ENCODE data around the gene WDR88. TPM values are rescaled to one million over a fixed set of nuclear protein-coding genes. Genes with fewer than 3 reads are reported as not detected.

Gene WDR88
- total and polyA plus RNA-seq, 4 donors: 0.08 TPM; not detected in 2

DNA sequence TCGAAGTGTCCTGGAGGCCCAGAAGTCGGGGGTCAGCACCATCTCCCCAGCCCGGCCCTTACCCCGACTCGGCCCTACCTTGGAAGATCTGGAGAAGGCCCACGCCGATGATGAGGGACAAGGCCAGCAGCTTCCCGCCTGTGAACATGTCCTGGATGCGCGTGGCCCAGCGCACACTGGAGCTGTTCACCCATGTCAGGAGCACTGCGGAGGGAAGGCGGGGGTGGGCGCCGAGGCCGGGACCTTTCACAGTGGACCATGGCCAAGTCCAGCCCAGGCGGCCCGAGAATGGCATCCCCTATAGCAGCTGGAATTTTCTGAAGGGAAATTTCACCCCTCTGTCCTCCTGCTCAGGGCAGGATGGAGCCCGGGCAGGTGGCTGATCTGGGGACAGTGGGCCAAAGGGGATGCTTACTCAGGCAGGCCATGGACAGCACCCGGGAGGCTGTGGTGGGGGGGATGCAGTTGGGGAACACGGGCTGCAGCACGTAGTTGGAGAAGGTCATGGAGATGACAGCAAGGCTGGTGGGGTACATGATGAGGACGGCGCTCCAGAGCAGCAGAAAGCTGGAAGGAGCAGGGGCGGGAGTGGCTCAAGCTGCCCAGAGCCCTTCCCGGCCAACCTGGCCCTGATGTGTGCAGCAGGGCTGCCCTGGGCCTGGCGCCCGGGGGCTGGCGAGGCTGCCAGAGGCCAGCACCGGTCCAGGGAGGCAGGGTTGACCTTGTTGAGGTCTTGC lies 80.7 kb downstream of the WDR88 start:
- H3K4me1 ChIP-seq (ENCODE audit: control insufficient read depth in 4 of 4, insufficient read depth in 4 of 4, low read length in 3 of 4): peaks cover 2 to 34% (median 27%) of the 10 kb centered on the region in 4 donors
- H3K27me3 ChIP-seq (ENCODE audit: control insufficient read depth in 4 of 4, insufficient read depth in 4 of 4, low read length in 3 of 4): no peaks in the 10 kb centered on the region
- no peaks in the 10 kb centered on the region for H3K9me3 ChIP-seq (ENCODE audit: control insufficient read depth in 4 of 4, low read length in 3 of 4)
- no peak overlapping the region for H3K4me3 ChIP-seq (ENCODE audit: low read depth in 1 of 3, low read length in 3 of 3)
- H3K9ac ChIP-seq (ENCODE audit: low read depth in 1 of 2, low read length in 2 of 2): no peak overlapping the region
- DNase-seq (ENCODE audit: low spot score): no peak
- no peak overlapping the region for H3K27ac ChIP-seq (ENCODE audit: low read depth in 1 of 2, low read length in 2 of 2)
- TF ChIP-seq GABPA (IDR thresholded peaks at IDR 0.05 in 1 of 2, conservative IDR thresholded peaks at IDR 0.05 in 1 of 2) (no peak), EGR1 (IDR thresholded peaks at IDR 0.05; ENCODE audit: low read depth in 2 of 2) (no peak), RXRA (IDR thresholded peaks at IDR 0.05) (peak in 1 of 2 donors; percentile 31), HNF4G (IDR thresholded peaks at IDR 0.05) (no peak), FOXA2 (IDR thresholded peaks at IDR 0.05) (no peak), HNF4A (conservative IDR thresholded peaks at IDR 0.05) (peak in 1 of 2 donors; percentile 30)
- TF ChIP-seq, protein P1, sequence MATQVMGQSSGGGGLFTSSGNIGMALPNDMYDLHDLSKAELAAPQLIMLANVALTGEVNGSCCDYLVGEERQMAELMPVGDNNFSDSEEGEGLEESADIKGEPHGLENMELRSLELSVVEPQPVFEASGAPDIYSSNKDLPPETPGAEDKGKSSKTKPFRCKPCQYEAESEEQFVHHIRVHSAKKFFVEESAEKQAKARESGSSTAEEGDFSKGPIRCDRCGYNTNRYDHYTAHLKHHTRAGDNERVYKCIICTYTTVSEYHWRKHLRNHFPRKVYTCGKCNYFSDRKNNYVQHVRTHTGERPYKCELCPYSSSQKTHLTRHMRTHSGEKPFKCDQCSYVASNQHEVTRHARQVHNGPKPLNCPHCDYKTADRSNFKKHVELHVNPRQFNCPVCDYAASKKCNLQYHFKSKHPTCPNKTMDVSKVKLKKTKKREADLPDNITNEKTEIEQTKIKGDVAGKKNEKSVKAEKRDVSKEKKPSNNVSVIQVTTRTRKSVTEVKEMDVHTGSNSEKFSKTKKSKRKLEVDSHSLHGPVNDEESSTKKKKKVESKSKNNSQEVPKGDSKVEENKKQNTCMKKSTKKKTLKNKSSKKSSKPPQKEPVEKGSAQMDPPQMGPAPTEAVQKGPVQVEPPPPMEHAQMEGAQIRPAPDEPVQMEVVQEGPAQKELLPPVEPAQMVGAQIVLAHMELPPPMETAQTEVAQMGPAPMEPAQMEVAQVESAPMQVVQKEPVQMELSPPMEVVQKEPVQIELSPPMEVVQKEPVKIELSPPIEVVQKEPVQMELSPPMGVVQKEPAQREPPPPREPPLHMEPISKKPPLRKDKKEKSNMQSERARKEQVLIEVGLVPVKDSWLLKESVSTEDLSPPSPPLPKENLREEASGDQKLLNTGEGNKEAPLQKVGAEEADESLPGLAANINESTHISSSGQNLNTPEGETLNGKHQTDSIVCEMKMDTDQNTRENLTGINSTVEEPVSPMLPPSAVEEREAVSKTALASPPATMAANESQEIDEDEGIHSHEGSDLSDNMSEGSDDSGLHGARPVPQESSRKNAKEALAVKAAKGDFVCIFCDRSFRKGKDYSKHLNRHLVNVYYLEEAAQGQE (IDR thresholded peaks at IDR 0.05): no peak
- 73% methylated on average over 30 of the region's 30 CpGs for WGBS
- H3K36me3 ChIP-seq (ENCODE audit: control insufficient read depth in 4 of 4, insufficient read depth in 3 of 4, low read depth in 1 of 4, low read length in 3 of 4): no peaks in the 10 kb centered on the region

DNA sequence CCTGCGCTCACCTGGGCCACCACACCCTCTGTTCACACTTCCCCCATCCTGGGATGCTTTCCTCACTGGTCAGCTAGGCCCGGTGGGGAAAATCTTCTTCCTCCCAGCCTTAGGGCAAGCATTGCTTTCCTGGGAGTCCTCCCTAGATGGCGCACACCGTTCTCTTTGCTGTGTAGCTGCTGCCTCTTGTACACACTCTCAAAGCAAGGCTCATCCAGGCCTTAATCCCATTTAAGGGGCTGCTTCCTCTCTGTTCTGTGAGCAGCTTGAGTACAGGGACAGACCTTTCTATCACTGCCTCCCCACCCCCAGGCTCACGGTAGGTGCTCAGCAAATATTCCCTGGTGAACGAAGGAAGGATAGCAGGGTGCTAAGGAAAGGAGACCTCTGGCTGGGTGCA lies 82.7 kb downstream of the WDR88 start:
- TF ChIP-seq TAF1 (conservative IDR thresholded peaks at IDR 0.05) (no peak), RAD21 (IDR thresholded peaks at IDR 0.05) (peak in 1 of 2 donors; percentile 39)
- H3K27me3 ChIP-seq (ENCODE audit: control insufficient read depth in 4 of 4, insufficient read depth in 4 of 4, low read length in 3 of 4): no peaks in the 10 kb centered on the region
- no peak overlapping the region for H3K9ac ChIP-seq (ENCODE audit: low read depth in 1 of 2, low read length in 2 of 2)
- no peaks in the 10 kb centered on the region for H3K36me3 ChIP-seq (ENCODE audit: control insufficient read depth in 4 of 4, insufficient read depth in 3 of 4, low read depth in 1 of 4, low read length in 3 of 4)
- H3K4me1 ChIP-seq (ENCODE audit: control insufficient read depth in 4 of 4, insufficient read depth in 4 of 4, low read length in 3 of 4): peaks cover 2 to 16% (median 11%) of the 10 kb centered on the region in 4 donors
- no peak overlapping the region for H3K4me3 ChIP-seq (ENCODE audit: low read depth in 1 of 3, low read length in 3 of 3)
- DNase-seq (ENCODE audit: low spot score): no peak
- no peak overlapping the region for H3K27ac ChIP-seq (ENCODE audit: low read depth in 1 of 2, low read length in 2 of 2)
- no peaks in the 10 kb centered on the region for H3K9me3 ChIP-seq (ENCODE audit: control insufficient read depth in 4 of 4, low read length in 3 of 4)
- WGBS: 68% methylated on average over 6 of the region's 6 CpGs

DNA sequence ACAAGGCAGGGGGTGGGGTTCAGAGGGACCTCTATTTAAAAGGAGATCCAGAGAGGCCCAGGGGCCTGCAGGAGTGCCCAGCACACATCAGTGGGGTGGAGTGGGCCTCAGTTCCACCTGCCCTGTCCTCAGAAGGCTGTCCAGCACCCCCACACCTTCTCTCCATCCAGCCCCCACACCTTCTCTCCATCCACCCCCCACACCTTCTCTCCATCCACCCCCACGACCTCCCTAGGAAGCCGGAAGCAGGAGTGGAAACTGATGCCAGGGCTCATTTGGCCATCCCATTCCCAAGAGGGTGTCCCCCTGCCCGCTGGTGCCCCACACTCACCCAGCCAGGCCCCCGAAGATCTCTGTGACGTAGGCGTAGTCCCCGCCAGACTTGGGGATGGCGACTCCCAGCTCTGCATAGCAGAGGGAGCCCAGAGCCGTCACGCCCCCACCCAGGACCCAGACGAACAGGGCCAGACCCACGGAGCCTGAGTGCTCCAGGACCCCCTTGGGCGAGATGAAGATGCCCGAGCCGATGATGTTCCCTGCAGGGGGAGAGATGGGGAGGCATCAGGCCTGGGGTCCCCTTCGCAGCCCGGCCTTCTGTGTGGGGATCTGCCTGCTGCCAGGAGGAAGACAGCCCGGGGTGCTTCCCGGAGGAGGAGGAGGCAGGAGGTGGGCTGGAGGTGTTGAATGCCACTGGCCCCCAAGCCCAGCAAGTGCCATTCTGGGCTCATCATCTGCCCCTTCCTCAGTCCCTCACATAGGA lies 83.7 kb downstream of the WDR88 start:
- H3K4me1 ChIP-seq (ENCODE audit: control insufficient read depth in 4 of 4, insufficient read depth in 4 of 4, low read length in 3 of 4): peaks cover 2 to 13% (median 8%) of the 10 kb centered on the region in 4 donors
- no peaks in the 10 kb centered on the region for H3K36me3 ChIP-seq (ENCODE audit: control insufficient read depth in 4 of 4, insufficient read depth in 3 of 4, low read depth in 1 of 4, low read length in 3 of 4)
- H3K27ac ChIP-seq (ENCODE audit: low read depth in 1 of 2, low read length in 2 of 2): no peak overlapping the region
- no peak overlapping the region for H3K4me3 ChIP-seq (ENCODE audit: low read depth in 1 of 3, low read length in 3 of 3)
- no peaks in the 10 kb centered on the region for H3K9me3 ChIP-seq (ENCODE audit: control insufficient read depth in 4 of 4, low read length in 3 of 4)
- no peak for TF ChIP-seq EGR1 (IDR thresholded peaks at IDR 0.05; ENCODE audit: low read depth in 2 of 2)
- TF ChIP-seq FOXA2 (IDR thresholded peaks at IDR 0.05): no peak
- no peak for TF ChIP-seq HNF4A (conservative IDR thresholded peaks at IDR 0.05)
- TF ChIP-seq, protein P1 (IDR thresholded peaks at IDR 0.05): no peak
- no peak for TF ChIP-seq FOXA1 (IDR thresholded peaks at IDR 0.05)
- DNase-seq (ENCODE audit: low spot score): no peak
- no peak overlapping the region for H3K9ac ChIP-seq (ENCODE audit: low read depth in 1 of 2, low read length in 2 of 2)
- no peaks in the 10 kb centered on the region for H3K27me3 ChIP-seq (ENCODE audit: control insufficient read depth in 4 of 4, insufficient read depth in 4 of 4, low read length in 3 of 4)
- WGBS: 91% methylated on average over 19 of the region's 19 CpGs
